Ishikawa (cell line): ENCODE data around the gene DCAF6.

ENCODE experiments used
- CEBPB ChIP-seq: IDR thresholded peaks from 2 replicates; pipeline ENCODE4 v1.6.1; 2012
- CREB1 ChIP-seq: IDR thresholded peaks from 2 replicates; pipeline ENCODE4 v1.6.1; 2012; ENCODE audit warnings: low read depth
- EP300 ChIP-seq: IDR thresholded peaks from 2 replicates; pipeline ENCODE4 v1.6.1; 2012; ENCODE audit warnings: borderline replicate concordance
- RAD21 ChIP-seq: IDR thresholded peaks from 2 replicates; pipeline ENCODE4 v1.6.1; 2012; ENCODE audit warnings: low read depth
- REST ChIP-seq: IDR thresholded peaks from 2 replicates; pipeline ENCODE4 v1.6.1; 2012; ENCODE audit warnings: low read depth, mild to moderate bottlenecking
- TCF12 ChIP-seq: IDR thresholded peaks from 2 replicates; pipeline ENCODE4 v1.6.1; 2012; ENCODE audit warnings: low read depth
- TEAD4 ChIP-seq: IDR thresholded peaks from 2 replicates; pipeline ENCODE4 v1.6.1; 2012
- YY1 ChIP-seq: IDR thresholded peaks from 2 replicates; pipeline ENCODE4 v1.6.1; 2012; ENCODE audit warnings: low read depth
- TF ChIP-seq, protein P1 (sequence below): IDR thresholded peaks from 2 replicates; pipeline ENCODE4 v1.6.1; 2012

DNA sequence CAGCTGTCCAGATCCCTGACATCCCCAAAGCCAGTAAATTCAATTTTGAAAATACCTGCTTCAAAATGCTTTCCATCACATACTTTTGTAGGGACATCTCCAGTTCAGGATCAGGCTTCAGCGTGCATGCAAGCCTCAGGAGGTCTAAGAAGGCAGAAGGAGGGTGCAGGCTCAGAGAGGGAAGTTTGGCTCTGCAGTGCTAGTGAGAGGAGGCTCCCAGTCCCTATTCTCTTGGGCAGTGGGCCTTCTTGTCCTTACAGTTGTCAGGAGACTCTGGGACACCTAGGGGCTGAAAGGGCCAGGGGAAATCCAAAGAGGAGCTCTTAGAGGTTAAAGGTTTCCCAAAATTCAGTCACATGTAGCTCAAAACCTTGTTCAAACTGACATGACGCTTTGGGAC lies 42.7 kb upstream of the DCAF6 start:
- TF ChIP-seq CREB1 (no peak), REST (no peak), RAD21 (no peak), EP300 (no peak), YY1 (no peak), TCF12 (no peak), TEAD4 (no peak), CEBPB (no peak)
- TF ChIP-seq, protein P1, sequence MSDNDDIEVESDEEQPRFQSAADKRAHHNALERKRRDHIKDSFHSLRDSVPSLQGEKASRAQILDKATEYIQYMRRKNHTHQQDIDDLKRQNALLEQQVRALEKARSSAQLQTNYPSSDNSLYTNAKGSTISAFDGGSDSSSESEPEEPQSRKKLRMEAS, result no peak
